Transverse colon (tissue), 4 donors: Measurements from ENCODE around the gene PLEKHM2.
"Not testable (repeated sequence)": the region's sequence is repeated elsewhere in the genome, so short reads cannot be mapped to it uniquely, and the experiment has no call there.

Experiments used
- EP300 ChIP-seq: sonication (generic); formaldehyde crosslinking; IDR thresholded peaks from one replicate; pipeline ENCODE4 v1.6.1; 2017; ENCODE audit warnings: antibody characterized with exemption, low read depth
- POLR2AphosphoS5 ChIP-seq, 3 donors: sonication (generic); formaldehyde crosslinking; IDR thresholded peaks; one replicate each; pipeline ENCODE4 v1.6.1; 2016; ENCODE audit warnings: antibody characterized with exemption in 3 of 3
- TF ChIP-seq, protein P1 (sequence below), 5 experiments: fragments of 200-600 bp in 3 of 5; fragments of 450-650 bp in 2 of 5; sonication (generic) in 3 of 5; IDR thresholded peaks; 1 replicate in 2 of 5; 2 replicates in 3 of 5; pipeline ENCODE4 v1.5.1; 2016 to 2017; ENCODE audit warnings: antibody characterized with exemption in 5 of 5, inconsistent platforms in 3 of 5, mild to moderate bottlenecking in 2 of 5, moderate library complexity in 1 of 5

- TF ChIP-seq, protein P1, sequence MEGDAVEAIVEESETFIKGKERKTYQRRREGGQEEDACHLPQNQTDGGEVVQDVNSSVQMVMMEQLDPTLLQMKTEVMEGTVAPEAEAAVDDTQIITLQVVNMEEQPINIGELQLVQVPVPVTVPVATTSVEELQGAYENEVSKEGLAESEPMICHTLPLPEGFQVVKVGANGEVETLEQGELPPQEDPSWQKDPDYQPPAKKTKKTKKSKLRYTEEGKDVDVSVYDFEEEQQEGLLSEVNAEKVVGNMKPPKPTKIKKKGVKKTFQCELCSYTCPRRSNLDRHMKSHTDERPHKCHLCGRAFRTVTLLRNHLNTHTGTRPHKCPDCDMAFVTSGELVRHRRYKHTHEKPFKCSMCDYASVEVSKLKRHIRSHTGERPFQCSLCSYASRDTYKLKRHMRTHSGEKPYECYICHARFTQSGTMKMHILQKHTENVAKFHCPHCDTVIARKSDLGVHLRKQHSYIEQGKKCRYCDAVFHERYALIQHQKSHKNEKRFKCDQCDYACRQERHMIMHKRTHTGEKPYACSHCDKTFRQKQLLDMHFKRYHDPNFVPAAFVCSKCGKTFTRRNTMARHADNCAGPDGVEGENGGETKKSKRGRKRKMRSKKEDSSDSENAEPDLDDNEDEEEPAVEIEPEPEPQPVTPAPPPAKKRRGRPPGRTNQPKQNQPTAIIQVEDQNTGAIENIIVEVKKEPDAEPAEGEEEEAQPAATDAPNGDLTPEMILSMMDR (IDR thresholded peaks at IDR 0.05): not testable (repeated sequence)
- not testable (repeated sequence) for TF ChIP-seq EP300; POLR2AphosphoS5 (IDR thresholded peaks at IDR 0.05)
These were observed 32.0 kb upstream of the PLEKHM2 start for GRCh38 chr1:15652130-15652529.
